H1 (cell line): ENCODE data around the gene CEP68. TPM values are rescaled to one million over a fixed set of nuclear protein-coding genes. Genes with fewer than 3 reads are reported as not detected.

Experiments
- CTCF ChIA-PET: fragments of 300-600 bp; sonication (Branson Sonifier 250); formaldehyde crosslinking; loops from one replicate; lab custom pipeline; 2021; ENCODE audit not compliant: partially characterized antibody; lab: Charles Lee
- POLR2A ChIA-PET: fragments of 300-600 bp; sonication (Branson Sonifier 250); formaldehyde crosslinking; loops from one replicate; lab custom pipeline; 2021; ENCODE audit warnings: inconsistent platforms; ENCODE audit not compliant: partially characterized antibody; lab: Charles Lee
- DNase-seq, 2 experiments: peaks; one replicate each; pipeline versions ENCODE4 v3.0.0 to v3.0.0-alpha.2; 2010 to 2022; ENCODE audit warnings: low spot score in 2 of 2, low read depth in 1 of 2, mixed read lengths in 1 of 2
- FAIRE-seq: peaks from 2 replicates; lab custom pipeline; 2011; peaks lifted over from hg19 to GRCh38; lab: Jason Lieb, UNC
- H2AFZ ChIP-seq: 2 replicates; pipeline ENCODE4 v1.8.1; 2012; ENCODE audit warnings: low read length, inconsistent platforms
- H2AK5ac ChIP-seq: 2 replicates; pipeline ENCODE4 v1.6.1; 2013; ENCODE audit warnings: low read depth, low read length
- H2BK120ac ChIP-seq: replicated peaks from 2 replicates; pipeline ENCODE3; 2013; ENCODE audit warnings: low read depth, low read length, inconsistent platforms
- H2BK12ac ChIP-seq: 2 replicates; pipeline ENCODE4 v1.6.1; 2013; ENCODE audit warnings: low read depth, low read length
- H2BK15ac ChIP-seq: 2 replicates; pipeline ENCODE4 v1.6.1; 2013; ENCODE audit warnings: low read length
- H2BK20ac ChIP-seq: 2 replicates; pipeline ENCODE4 v1.6.1; 2013; ENCODE audit warnings: low read length
- H2BK5ac ChIP-seq: 2 replicates; pipeline ENCODE4 v1.6.1; 2013; ENCODE audit warnings: low read depth, low read length
- H3K14ac ChIP-seq: 2 replicates; pipeline ENCODE4 v1.6.1; 2013; ENCODE audit warnings: inconsistent platforms; ENCODE audit not compliant: insufficient read length
- H3K18ac ChIP-seq: 2 replicates; pipeline ENCODE4 v1.6.1; 2013; ENCODE audit warnings: low read length; ENCODE audit errors: extremely low read depth
- H3K23ac ChIP-seq: 2 replicates; pipeline ENCODE4 v1.6.1; 2013; ENCODE audit warnings: inconsistent platforms; ENCODE audit not compliant: insufficient read length
- H3K23me2 ChIP-seq: 2 replicates; pipeline ENCODE4 v1.6.1; 2013; ENCODE audit warnings: low read depth, low read length
- H3K27ac ChIP-seq: 2 replicates; pipeline ENCODE4 v1.6.1; 2011; ENCODE audit warnings: low read depth, low read length, inconsistent platforms
- H3K27me3 ChIP-seq, 4 experiments: replicated peaks in 1 of 4; 1 replicate in 1 of 4; 2 replicates in 3 of 4; pipeline versions ENCODE4 v1.6.1 to v1.8.1; 2011 to 2013; ENCODE audit warnings: low read length in 3 of 4, mild to moderate bottlenecking in 3 of 4, inconsistent platforms in 2 of 4, mixed read lengths in 2 of 4, moderate library complexity in 1 of 4; ENCODE audit not compliant: control insufficient read depth in 3 of 4, insufficient read depth in 3 of 4; ENCODE audit errors: extremely low read depth in 1 of 4
- H3K36me3 ChIP-seq, 4 experiments: 2 replicates each; pipeline versions ENCODE4 v1.6.1 to v1.8.1; 2011 to 2013; ENCODE audit warnings: mild to moderate bottlenecking in 4 of 4, low read length in 3 of 4, moderate library complexity in 2 of 4, control low read depth in 1 of 4, inconsistent platforms in 1 of 4; ENCODE audit not compliant: insufficient read depth in 4 of 4, control insufficient read depth in 2 of 4
- H3K4ac ChIP-seq: replicated peaks from 2 replicates; pipeline ENCODE3; 2013; ENCODE audit warnings: low read length, low read depth, mixed read lengths, inconsistent platforms; ENCODE audit not compliant: insufficient read length
- H3K4me1 ChIP-seq, 4 experiments: replicated peaks in 1 of 4; 1 replicate in 1 of 4; 2 replicates in 3 of 4; pipeline versions ENCODE4 v1.6.1 to v1.8.1; 2011 to 2013; ENCODE audit warnings: low read length in 3 of 4, inconsistent platforms in 2 of 4, mixed read lengths in 1 of 4; ENCODE audit not compliant: insufficient read depth in 4 of 4, control insufficient read depth in 3 of 4
- H3K4me2 ChIP-seq, 2 experiments: 2 replicates each; pipeline versions ENCODE4 v1.6.1 to v1.8.1; 2011 to 2013; ENCODE audit warnings: low read depth in 2 of 2, low read length in 2 of 2, control low read depth in 1 of 2, inconsistent platforms in 1 of 2, mild to moderate bottlenecking in 1 of 2; ENCODE audit not compliant: insufficient read depth in 1 of 2
- H3K4me3 ChIP-seq, 4 experiments: fragments of 200-600, 300-600 bp in 1 of 4; sonication (generic), shearing (Covaris generic), sonication (Bioruptor Twin) in 1 of 4; 2 replicates each; pipeline versions ENCODE4 v1.5.1 to v1.8.1; 2011 to 2016; ENCODE audit warnings: low read length in 4 of 4, low read depth in 3 of 4, control low read depth in 2 of 4, inconsistent platforms in 2 of 4, mild to moderate bottlenecking in 2 of 4, mixed read lengths in 1 of 4, moderate library complexity in 1 of 4; ENCODE audit not compliant: insufficient read depth in 2 of 4; ENCODE audit errors: extremely low read depth in 1 of 4
- H3K56ac ChIP-seq: replicated peaks from 2 replicates; pipeline ENCODE3; 2013; ENCODE audit warnings: low read depth, mild to moderate bottlenecking, mixed read lengths, low read length, inconsistent platforms; ENCODE audit not compliant: insufficient read length
- H3K79me1 ChIP-seq: 2 replicates; pipeline ENCODE4 v1.6.1; 2013; ENCODE audit warnings: low read depth, low read length, control low read depth
- H3K79me2 ChIP-seq, 2 experiments: 2 replicates each; pipeline versions ENCODE4 v1.6.1 to v1.8.1; 2012 to 2013; ENCODE audit warnings: low read length in 2 of 2, mild to moderate bottlenecking in 2 of 2, inconsistent platforms in 1 of 2; ENCODE audit not compliant: insufficient read depth in 2 of 2, control insufficient read depth in 1 of 2
- H3K9ac ChIP-seq, 4 experiments: replicated peaks in 1 of 4; 1 replicate in 1 of 4; 2 replicates in 3 of 4; pipeline versions ENCODE4 v1.6.1 to v1.8.1; 2011 to 2013; ENCODE audit warnings: low read depth in 3 of 4, low read length in 3 of 4, control low read depth in 2 of 4, mild to moderate bottlenecking in 2 of 4, moderate library complexity in 2 of 4, inconsistent platforms in 1 of 4; ENCODE audit errors: extremely low read depth in 1 of 4
- H3K9me3 ChIP-seq, 2 experiments: 2 replicates each; pipeline versions ENCODE4 v1.6.1 to v1.8.1; 2012 to 2013; ENCODE audit warnings: mild to moderate bottlenecking in 2 of 2, moderate library complexity in 2 of 2, control low read depth in 1 of 2, inconsistent platforms in 1 of 2, low read depth in 1 of 2, low read length in 1 of 2, mixed read lengths in 1 of 2; ENCODE audit not compliant: insufficient read depth in 2 of 2
- H4K20me1 ChIP-seq, 2 experiments: replicated peaks in 1 of 2; 2 replicates each; pipeline versions ENCODE3 to v1.8.1; 2011 to 2013; ENCODE audit warnings: inconsistent platforms in 2 of 2, low read length in 2 of 2, mild to moderate bottlenecking in 1 of 2; ENCODE audit not compliant: insufficient read depth in 2 of 2, control insufficient read depth in 1 of 2
- H4K5ac ChIP-seq: 2 replicates; pipeline ENCODE4 v1.6.1; 2013; ENCODE audit warnings: low read length, low read depth, mixed read lengths, inconsistent platforms; ENCODE audit not compliant: insufficient read length
- H4K8ac ChIP-seq: 2 replicates; pipeline ENCODE4 v1.8.0; 2013; ENCODE audit warnings: mild to moderate bottlenecking, moderate library complexity, low read length, inconsistent platforms; ENCODE audit not compliant: insufficient read depth; ENCODE audit errors: extremely low read depth
- H4K91ac ChIP-seq: replicated peaks from 2 replicates; pipeline ENCODE3; 2013; ENCODE audit warnings: low read length, mixed read lengths, inconsistent platforms; ENCODE audit not compliant: insufficient read length
- CHD1 ChIP-seq: IDR thresholded peaks from 2 replicates; pipeline ENCODE4 v1.6.1; 2012; ENCODE audit warnings: low read depth, low read length, improper control_type of control experiment
- CTBP2 ChIP-seq: IDR thresholded peaks from 2 replicates; pipeline ENCODE4 v1.7.0; 2011; ENCODE audit warnings: borderline replicate concordance, mild to moderate bottlenecking, moderate library complexity, mixed read lengths, low read length; ENCODE audit not compliant: insufficient read depth, insufficient read length
- EZH2 ChIP-seq: fragments of 200-600 bp; sonication (generic); IDR thresholded peaks from 2 replicates; pipeline ENCODE4 v1.7.1; 2012; ENCODE audit warnings: low read depth, mild to moderate bottlenecking, moderate library complexity, low read length, inconsistent platforms; ENCODE audit not compliant: severe bottlenecking
- SIN3A ChIP-seq, 2 experiments: IDR thresholded peaks in 1 of 2; conservative IDR thresholded peaks in 1 of 2; 2 replicates each; pipeline ENCODE4 v1.6.1; 2011 to 2012; ENCODE audit warnings: low read length in 2 of 2, improper control_type of control experiment in 1 of 2, low read depth in 1 of 2, mild to moderate bottlenecking in 1 of 2
- SP4 ChIP-seq: IDR thresholded peaks from 2 replicates; pipeline ENCODE4 v1.6.1; 2012; ENCODE audit warnings: low read length, inconsistent platforms
- TAF1 ChIP-seq: IDR thresholded peaks from 2 replicates; pipeline ENCODE4 v1.6.1; 2011; ENCODE audit warnings: mild to moderate bottlenecking, low read depth, low read length
- TCF12 ChIP-seq: IDR thresholded peaks from 2 replicates; pipeline ENCODE4 v1.6.1; 2011; ENCODE audit warnings: low read depth, mild to moderate bottlenecking, low read length
- TEAD4 ChIP-seq: IDR thresholded peaks from 2 replicates; pipeline ENCODE4 v1.6.1; 2012; ENCODE audit warnings: low read depth, low read length, inconsistent platforms, mixed read lengths
- WGBS, 2 experiments: shearing (Covaris generic) in 1 of 2; methylation state at CpG; one replicate each; pipeline versions ENCODE4 v1.1.6 to v1.1.7; 2013 to 2015; ENCODE audit warnings: low lambda C conversion rate in 2 of 2, mixed read lengths in 2 of 2, inconsistent platforms in 1 of 2, low coverage in 1 of 2, missing lambda C conversion rate in 1 of 2; ENCODE audit not compliant: insufficient replicate concordance in 2 of 2, insufficient coverage in 1 of 2, insufficient read length in 1 of 2; ENCODE audit errors: extremely low coverage in 1 of 2, missing lambda C conversion rate in 1 of 2; 5-methylcytosine and 5-hydroxymethylcytosine counted together
- polyA plus RNA-seq, 7 experiments: library from polyadenylated mRNA; depleted of rRNA in 3 of 7; stranded (reverse) in 5 of 7; unstranded in 2 of 7; fragments of >200 nt in 5 of 7; fragments of 200-250 nt in 2 of 7; gene quantifications; 1 replicate in 5 of 7; 2 replicates in 1 of 7; 4 replicates in 1 of 7; pipeline versions ENCODE4 v1.2.1 to v1.2.3, GENCODE V29; 2011 to 2013; ENCODE audit warnings: missing spikeins in 2 of 7, mixed read lengths in 2 of 7
- total RNA-seq: library from RNA; stranded (reverse); fragmentation: NEBNext Ultra II Directional; extraction: Animal tissue kit (Norgen Biotek cat#: 25700); gene quantifications from 2 replicates; pipeline ENCODE4 v1.2.1, GENCODE V29; 2021
- TF ChIP-seq, protein P1 (sequence below): IDR thresholded peaks from 2 replicates; pipeline ENCODE4 v1.6.1; 2012; ENCODE audit warnings: low read length, inconsistent platforms
- TF ChIP-seq, protein P2 (sequence below): IDR thresholded peaks from 2 replicates; pipeline ENCODE4 v1.6.1; 2012; ENCODE audit warnings: inconsistent platforms

The CEP68 gene
- total and polyA plus RNA-seq, 2 of the 8 experiments (the other 6 are each of a cell fraction or from before 2014, with no cell fraction given), result 23.2 to 24.7 TPM

DNA sequence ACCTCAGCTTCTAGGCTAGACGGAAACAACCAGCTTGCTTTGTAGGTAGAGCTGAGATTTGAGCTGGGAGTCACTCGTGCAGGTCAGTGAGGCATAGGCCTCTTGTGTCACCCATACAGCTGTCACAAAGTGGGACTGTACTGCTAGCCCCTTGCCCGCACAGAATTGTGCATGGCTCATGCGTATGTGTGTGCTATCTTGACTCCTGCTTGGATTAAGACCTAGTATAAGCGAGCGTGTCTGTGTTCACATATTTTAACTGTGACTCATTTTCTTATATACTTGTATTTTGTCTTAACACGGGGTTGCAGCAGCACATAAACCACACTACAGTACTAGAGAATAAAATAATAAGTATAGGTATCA is 20.1 kb downstream of the CEP68 start:
- no peaks in the 10 kb centered on the region for H3K79me2 ChIP-seq
- ChIA-PET CTCF (interaction anchor here (0.9 to 6.2 kb wide), 10 partner anchors 8 to 154 kb away, joined by 3 to 27 read pairs (median 4); partner anchors contain the start of gene RAB1A), POLR2A (interaction anchor here (0.6 to 2.8 kb wide), 5 partner anchors 13 to 109 kb away, joined by 3 to 14 read pairs (median 3); partner anchors contain the start of gene CEP68)
- H4K5ac ChIP-seq, result no peak overlapping the region
- H2BK15ac ChIP-seq, result no peak overlapping the region
- H3K18ac ChIP-seq, result peak overlapping the region; percentile 1; the same call in 1 of the 2 replicates
- WGBS, 2 experiments, result 86% methylated on average over 7 of the region's 7 CpGs; no CpG with 5 or more reads in 1 of the 2 experiments
- H3K27me3 ChIP-seq, result no peaks in the 10 kb centered on the region
- TF ChIP-seq CTBP2, result no peak
- TF ChIP-seq, protein P1, sequence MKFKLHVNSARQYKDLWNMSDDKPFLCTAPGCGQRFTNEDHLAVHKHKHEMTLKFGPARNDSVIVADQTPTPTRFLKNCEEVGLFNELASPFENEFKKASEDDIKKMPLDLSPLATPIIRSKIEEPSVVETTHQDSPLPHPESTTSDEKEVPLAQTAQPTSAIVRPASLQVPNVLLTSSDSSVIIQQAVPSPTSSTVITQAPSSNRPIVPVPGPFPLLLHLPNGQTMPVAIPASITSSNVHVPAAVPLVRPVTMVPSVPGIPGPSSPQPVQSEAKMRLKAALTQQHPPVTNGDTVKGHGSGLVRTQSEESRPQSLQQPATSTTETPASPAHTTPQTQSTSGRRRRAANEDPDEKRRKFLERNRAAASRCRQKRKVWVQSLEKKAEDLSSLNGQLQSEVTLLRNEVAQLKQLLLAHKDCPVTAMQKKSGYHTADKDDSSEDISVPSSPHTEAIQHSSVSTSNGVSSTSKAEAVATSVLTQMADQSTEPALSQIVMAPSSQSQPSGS, result no peak
- TF ChIP-seq, protein P2, sequence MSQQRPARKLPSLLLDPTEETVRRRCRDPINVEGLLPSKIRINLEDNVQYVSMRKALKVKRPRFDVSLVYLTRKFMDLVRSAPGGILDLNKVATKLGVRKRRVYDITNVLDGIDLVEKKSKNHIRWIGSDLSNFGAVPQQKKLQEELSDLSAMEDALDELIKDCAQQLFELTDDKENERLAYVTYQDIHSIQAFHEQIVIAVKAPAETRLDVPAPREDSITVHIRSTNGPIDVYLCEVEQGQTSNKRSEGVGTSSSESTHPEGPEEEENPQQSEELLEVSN, result no peak
- TF ChIP-seq SIN3A (conservative IDR thresholded peaks at IDR 0.05 in 1 of 2, IDR thresholded peaks at IDR 0.05 in 1 of 2; ENCODE audit: low read depth in 1 of 2, low read length in 2 of 2), result no peak
- no peak for TF ChIP-seq EZH2
- no peak for TF ChIP-seq TEAD4
- no peak for TF ChIP-seq SP4
- no peak for TF ChIP-seq TCF12
- no peak for TF ChIP-seq TAF1
- no peak for TF ChIP-seq CHD1
- no peak overlapping the region for H3K14ac ChIP-seq
- no peak overlapping the region for H3K4ac ChIP-seq
- no peak overlapping the region for H3K4me2 ChIP-seq
- no peak overlapping the region for H2BK5ac ChIP-seq
- H3K4me1 ChIP-seq, result peaks cover 0 to 18% (median 5%) of the 10 kb centered on the region in 4 experiments
- H3K27ac ChIP-seq, result no peak overlapping the region
- H3K56ac ChIP-seq, result no peak overlapping the region
- FAIRE-seq, result no peak
- H3K9me3 ChIP-seq, result no peaks in the 10 kb centered on the region
- H3K36me3 ChIP-seq, result peaks cover 20 to 68% (median 35%) of the 10 kb centered on the region in 4 experiments
- no peak overlapping the region for H3K4me3 ChIP-seq
- no peak overlapping the region for H4K8ac ChIP-seq
- H3K79me1 ChIP-seq, result 0 out of 2 replicates have a peak, but pooled peaks cover 2% of the 10 kb centered on the region
- no peak for DNase-seq
- H4K20me1 ChIP-seq, result peaks cover 13 to 18% of the 10 kb centered on the region in 2 experiments
- no peak overlapping the region for H2BK12ac ChIP-seq
- H3K23ac ChIP-seq, result no peak overlapping the region
- no peak overlapping the region for H2BK20ac ChIP-seq
- H2AK5ac ChIP-seq, result no peak overlapping the region
- no peak overlapping the region for H2BK120ac ChIP-seq
- no peak overlapping the region for H2AFZ ChIP-seq
- H3K23me2 ChIP-seq, result no peaks in the 10 kb centered on the region; the same call in 1 of the 2 replicates
- H4K91ac ChIP-seq, result no peak overlapping the region
- H3K9ac ChIP-seq, result no peak overlapping the region
